Lung (tissue), 12 donors: ENCODE results near the gene KLK15. TPM values are rescaled to one million over a fixed set of nuclear protein-coding genes. Genes with fewer than 3 reads are reported as not detected.

ENCODE experiments used
- ATAC-seq: fragments of 200-7000 bp; cut with Tn5 transposase; one replicate; pipeline ENCODE4 v1.9.1; 2020; ENCODE audit warnings: moderate number of reproducible peaks; ENCODE audit not compliant: insufficient read depth, low FRiP score
- DNase-seq, 3 donors: peaks; one replicate each; pipeline ENCODE4 v3.0.0-alpha.2; 2013 to 2017
- H3K27ac ChIP-seq, 2 donors: one replicate each; pipeline ENCODE4 v1.5.1; 2013; ENCODE audit warnings: mild to moderate bottlenecking in 2 of 2, moderate library complexity in 2 of 2, control low read depth in 1 of 2, inconsistent platforms in 1 of 2, low read depth in 1 of 2, low read length in 1 of 2
- H3K27me3 ChIP-seq, 3 donors: one replicate each; pipeline ENCODE4 v1.5.1; 2013; ENCODE audit warnings: low read length in 2 of 3; ENCODE audit not compliant: control insufficient read depth in 3 of 3, insufficient read depth in 3 of 3
- H3K36me3 ChIP-seq, 4 donors: one replicate each; pipeline ENCODE4 v1.5.1; 2013; ENCODE audit warnings: low read length in 4 of 4, mild to moderate bottlenecking in 1 of 4, moderate library complexity in 1 of 4; ENCODE audit not compliant: control insufficient read depth in 4 of 4, insufficient read depth in 4 of 4
- H3K4me1 ChIP-seq, 5 donors: one replicate each; pipeline ENCODE4 v1.5.1; 2013; ENCODE audit warnings: low read length in 5 of 5, mild to moderate bottlenecking in 2 of 5, moderate library complexity in 1 of 5; ENCODE audit not compliant: control insufficient read depth in 5 of 5, insufficient read depth in 5 of 5
- H3K4me3 ChIP-seq: one replicate; pipeline ENCODE4 v1.5.1; 2013; ENCODE audit warnings: mild to moderate bottlenecking, control low read depth, moderate library complexity
- H3K9ac ChIP-seq, 2 donors: one replicate each; pipeline ENCODE4 v1.5.1; 2013; ENCODE audit warnings: low read length in 2 of 2, control low read depth in 1 of 2; ENCODE audit not compliant: insufficient read depth in 1 of 2
- H3K9me3 ChIP-seq, 4 donors: one replicate each; pipeline ENCODE4 v1.5.1; 2013; ENCODE audit warnings: low read length in 3 of 4, mild to moderate bottlenecking in 1 of 4, moderate library complexity in 1 of 4; ENCODE audit not compliant: control insufficient read depth in 4 of 4, insufficient read depth in 3 of 4
- WGBS, 2 donors: extraction: QIAGEN DNeasy Blood & Tissue Kit; methylation state at CpG; one replicate each; pipeline ENCODE4 v1.1.7; 2013; 5-methylcytosine and 5-hydroxymethylcytosine counted together
- polyA plus RNA-seq, 2 donors: library from polyadenylated mRNA; stranded (reverse); fragments of 200-250 nt; gene quantifications; one replicate each; pipeline ENCODE4 v1.2.1, GENCODE V29; 2013
- total RNA-seq, 2 donors: library from RNA; depleted of rRNA in 1 of 2; stranded (reverse); fragments of >200 nt in 1 of 2; gene quantifications; one replicate each; pipeline ENCODE4 v1.2.1, GENCODE V29; 2014 to 2021
- TF ChIP-seq, protein P1 (sequence below): IDR thresholded peaks from 2 replicates; pipeline ENCODE4 v1.5.1; 2012; ENCODE audit warnings: mild to moderate bottlenecking; ENCODE audit errors: control extremely low read depth, extremely low read depth
- donor health status: control.
- donor health status: control.
- donor health status: Bipolar disorder and iron deficiency.
- donor health status: healthy.
- donor health status: DM: yes; HTN: yes; CAD: no.

KLK15 gene
- total and polyA plus RNA-seq, 4 donors, result not detected

DNA sequence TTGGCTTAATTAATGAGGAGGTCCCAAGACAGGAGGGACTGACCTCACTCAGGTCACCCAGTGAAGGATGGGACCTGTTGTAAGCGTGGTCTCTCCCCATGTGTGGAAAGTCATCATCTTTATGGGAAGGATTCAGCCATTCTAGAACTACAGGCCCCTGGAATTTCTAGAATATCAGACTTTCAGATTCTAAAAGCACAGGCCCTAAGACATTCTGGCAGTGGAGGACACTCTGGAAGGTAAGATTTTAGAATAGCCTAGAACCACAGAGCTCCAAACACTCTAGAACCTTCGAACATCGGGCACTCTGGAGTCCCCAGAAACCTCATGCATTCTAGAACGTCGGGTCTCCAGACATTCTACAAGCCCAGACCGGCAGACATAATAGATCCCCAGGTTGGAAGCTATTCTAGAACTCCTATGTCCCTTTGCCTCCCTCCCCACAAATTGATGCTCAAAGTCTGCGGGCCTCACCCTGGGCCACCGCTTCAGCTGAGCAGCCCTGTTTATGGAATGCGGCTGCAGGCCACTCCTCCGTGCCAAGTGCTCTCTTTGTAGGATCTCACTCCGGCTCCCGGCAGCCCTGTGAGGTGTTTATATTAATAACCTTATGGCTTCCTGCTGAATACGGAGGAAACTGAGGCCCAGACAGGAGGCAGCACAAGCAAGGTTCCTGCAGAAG lies 1.9 kb upstream of the KLK15 start:
- peaks cover 4 to 8% (median 5%) of the 10 kb centered on the region in 3 donors for H3K27me3 ChIP-seq

DNA sequence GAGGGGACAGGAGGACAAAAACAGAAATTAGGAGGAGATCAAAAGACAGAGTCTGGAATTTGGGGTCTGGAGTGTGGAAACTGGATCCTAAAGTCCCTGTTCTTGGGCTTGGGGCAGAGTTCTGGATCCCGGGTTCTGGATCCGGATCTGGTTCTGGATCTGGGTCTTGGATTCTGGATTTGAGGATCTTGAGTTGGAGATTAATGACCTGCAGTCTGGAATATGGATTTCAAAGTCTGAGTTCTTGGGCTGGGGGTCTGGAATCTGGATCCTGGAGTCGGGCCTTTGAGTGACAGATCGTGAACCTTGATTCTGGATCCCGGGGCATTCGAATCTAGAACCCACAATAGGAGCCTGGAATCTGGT lies 411 bp upstream of the KLK15 start:
- Histone ChIP-seq H3K36me3 (no peaks in the 10 kb centered on the region), H3K4me1 (peaks cover 0 to 7% (median 3%) of the 10 kb centered on the region in 5 donors), H3K27me3 (peaks cover 4 to 11% (median 5%) of the 10 kb centered on the region in 3 donors), H3K4me3 (no peak overlapping the region), H3K27ac (no peak overlapping the region), H3K9me3 (peaks cover 0 to 5% (median 0%) of the 10 kb centered on the region in 4 donors), H3K9ac (no peak overlapping the region)
- ATAC-seq (no peak), DNase-seq (no peak)
- 93 to 96% methylated on average over 6 of the region's 6 CpGs for WGBS, 2 donors
- TF ChIP-seq, protein P1, sequence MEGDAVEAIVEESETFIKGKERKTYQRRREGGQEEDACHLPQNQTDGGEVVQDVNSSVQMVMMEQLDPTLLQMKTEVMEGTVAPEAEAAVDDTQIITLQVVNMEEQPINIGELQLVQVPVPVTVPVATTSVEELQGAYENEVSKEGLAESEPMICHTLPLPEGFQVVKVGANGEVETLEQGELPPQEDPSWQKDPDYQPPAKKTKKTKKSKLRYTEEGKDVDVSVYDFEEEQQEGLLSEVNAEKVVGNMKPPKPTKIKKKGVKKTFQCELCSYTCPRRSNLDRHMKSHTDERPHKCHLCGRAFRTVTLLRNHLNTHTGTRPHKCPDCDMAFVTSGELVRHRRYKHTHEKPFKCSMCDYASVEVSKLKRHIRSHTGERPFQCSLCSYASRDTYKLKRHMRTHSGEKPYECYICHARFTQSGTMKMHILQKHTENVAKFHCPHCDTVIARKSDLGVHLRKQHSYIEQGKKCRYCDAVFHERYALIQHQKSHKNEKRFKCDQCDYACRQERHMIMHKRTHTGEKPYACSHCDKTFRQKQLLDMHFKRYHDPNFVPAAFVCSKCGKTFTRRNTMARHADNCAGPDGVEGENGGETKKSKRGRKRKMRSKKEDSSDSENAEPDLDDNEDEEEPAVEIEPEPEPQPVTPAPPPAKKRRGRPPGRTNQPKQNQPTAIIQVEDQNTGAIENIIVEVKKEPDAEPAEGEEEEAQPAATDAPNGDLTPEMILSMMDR, result no peak

More for the DNA sequence above, 1.9 kb upstream of the KLK15 start:
- ATAC-seq, result no peak
- TF ChIP-seq, protein P1, result no peak
- no peak overlapping the region for H3K27ac ChIP-seq
- H3K4me3 ChIP-seq, result peak overlapping the region; percentile 39
- H3K4me1 ChIP-seq, result peaks cover 0 to 7% (median 3%) of the 10 kb centered on the region in 5 donors
- no peaks in the 10 kb centered on the region for H3K36me3 ChIP-seq
- peaks cover 0 to 5% (median 0%) of the 10 kb centered on the region in 4 donors for H3K9me3 ChIP-seq
- WGBS, 2 donors, result 30 to 35% methylated on average over 13 of the region's 13 CpGs
- DNase-seq, result peak; percentile 22 to 32 (median 24)
- H3K9ac ChIP-seq, result no peak overlapping the region

DNA sequence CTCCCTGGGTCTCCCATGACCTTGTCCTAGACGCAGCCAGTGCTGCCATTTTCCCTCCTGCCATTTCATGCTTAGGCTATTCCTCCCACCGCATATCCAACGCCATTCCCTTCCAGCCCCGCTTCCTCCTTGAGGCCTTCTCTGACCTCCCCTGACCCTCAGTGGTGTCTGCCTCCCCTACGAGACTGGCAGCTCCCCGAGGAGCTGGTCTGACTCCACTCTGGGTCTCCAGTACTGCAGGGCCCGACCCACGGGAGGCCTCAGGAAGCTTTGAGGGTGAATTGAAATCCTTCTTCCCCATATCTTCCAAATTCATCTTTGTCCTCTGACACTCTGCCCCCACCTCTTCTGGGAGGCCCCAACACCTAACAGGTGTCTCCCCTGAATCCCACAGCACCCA lies 708 bp downstream of the KLK15 start:
- no peak for ATAC-seq
- peaks cover 4 to 11% (median 8%) of the 10 kb centered on the region in 3 donors for H3K27me3 ChIP-seq

More for the DNA sequence above, 708 bp downstream of the KLK15 start:
- peaks cover 0 to 5% (median 0%) of the 10 kb centered on the region in 4 donors for H3K9me3 ChIP-seq
- WGBS, 2 donors, result 82 to 87% methylated on average over 8 of the region's 8 CpGs
- no peak for DNase-seq
- no peak overlapping the region for H3K4me3 ChIP-seq
- no peaks in the 10 kb centered on the region for H3K36me3 ChIP-seq
- H3K27ac ChIP-seq, result no peak overlapping the region
- H3K4me1 ChIP-seq, result peaks cover 0 to 7% (median 3%) of the 10 kb centered on the region in 5 donors
- no peak overlapping the region for H3K9ac ChIP-seq
- TF ChIP-seq, protein P1, result no peak
